B cell (primary cell): Measurements from ENCODE around the gene CYP27C1. TPM values are rescaled to one million over a fixed set of nuclear protein-coding genes. Genes with fewer than 3 reads are reported as not detected.

Experiments used
- ATAC-seq: fragments of 200-7000 bp; cut with Tn5 transposase; one replicate; pipeline ENCODE4 v1.10.0; 2021; ENCODE audit warnings: low read depth, mild to moderate bottlenecking, moderate number of reproducible peaks, moderate library complexity
- CTCF ChIA-PET: fragments of 350-600 bp; sonication (Branson Sonifier 250); formaldehyde crosslinking; loops from one replicate; lab custom pipeline; 2021; ENCODE audit warnings: antibody characterized with exemption, inconsistent platforms; lab: Charles Lee
- POLR2A ChIA-PET: fragments of 350-600 bp; sonication (Branson Sonifier 250); formaldehyde crosslinking; loops from one replicate; lab custom pipeline; 2021; ENCODE audit warnings: antibody characterized with exemption; lab: Charles Lee
- DNase-seq: peaks from one replicate; pipeline ENCODE4 v3.0.0; 2013
- H2AFZ ChIP-seq: 2 replicates; pipeline ENCODE4 v1.6.1; 2012; ENCODE audit warnings: mild to moderate bottlenecking, low read depth, low read length; ENCODE audit not compliant: insufficient read depth, poor library complexity, severe bottlenecking
- H3K27ac ChIP-seq, 2 donors: 1 replicate in 1 of 2; 2 replicates in 1 of 2; pipeline ENCODE4 v1.5.1; 2012 to 2013; ENCODE audit warnings: low read length in 2 of 2, mild to moderate bottlenecking in 2 of 2, moderate library complexity in 1 of 2
- H3K27me3 ChIP-seq, 4 experiments: fragments of 200-600 bp in 1 of 4; sonication (generic) in 1 of 4; replicated peaks in 1 of 4; 1 replicate in 2 of 4; 2 replicates in 2 of 4; pipeline versions ENCODE4 v1.6.1 to v1.7.0; 2013 to 2016; ENCODE audit warnings: low read length in 3 of 4, mild to moderate bottlenecking in 2 of 4, mixed read lengths in 1 of 4, moderate library complexity in 1 of 4; ENCODE audit not compliant: insufficient read depth in 4 of 4, control insufficient read depth in 3 of 4; ENCODE audit errors: control extremely low read depth in 1 of 4
- H3K36me3 ChIP-seq, 2 experiments: replicated peaks in 1 of 2; 1 replicate in 1 of 2; 2 replicates in 1 of 2; pipeline versions ENCODE4 v1.6.1 to v1.7.1; 2013; ENCODE audit warnings: low read length in 1 of 2; ENCODE audit not compliant: insufficient read depth in 2 of 2, control insufficient read depth in 1 of 2; ENCODE audit errors: control extremely low read depth in 1 of 2, extremely low read depth in 1 of 2
- H3K4me1 ChIP-seq, 2 donors: fragments of 200-600 bp in 1 of 2; sonication (generic) in 1 of 2; 1 replicate in 1 of 2; 2 replicates in 1 of 2; pipeline versions ENCODE4 v1.5.1 to v1.6.1; 2013 to 2017; ENCODE audit warnings: low read length in 2 of 2; ENCODE audit not compliant: control insufficient read depth in 2 of 2, insufficient read depth in 2 of 2
- H3K4me2 ChIP-seq: replicated peaks from 2 replicates; pipeline ENCODE3; 2012; ENCODE audit warnings: mild to moderate bottlenecking, low read depth, low read length; ENCODE audit not compliant: poor library complexity, severe bottlenecking
- H3K4me3 ChIP-seq, 5 experiments: fragments of 200-600 bp in 1 of 5; sonication (generic) in 1 of 5; 1 replicate in 3 of 5; 2 replicates in 2 of 5; pipeline versions ENCODE4 v1.5.1 to v1.7.0; 2011 to 2016; ENCODE audit warnings: low read length in 4 of 5, mild to moderate bottlenecking in 4 of 5, low read depth in 2 of 5, control low read depth in 1 of 5, moderate library complexity in 1 of 5; ENCODE audit not compliant: insufficient read depth in 1 of 5; ENCODE audit errors: control extremely low read depth in 1 of 5, extremely low read depth in 1 of 5
- H3K79me2 ChIP-seq: fragments of 200-600 bp; sonication (generic); one replicate; pipeline ENCODE4 v1.6.0; 2016; ENCODE audit warnings: low read length; ENCODE audit not compliant: control insufficient read depth, insufficient read depth
- H3K9ac ChIP-seq: fragments of 200-600 bp; sonication (generic); 2 replicates; pipeline ENCODE4 v1.6.1; 2017; ENCODE audit warnings: mild to moderate bottlenecking, low read length, moderate library complexity
- H3K9me3 ChIP-seq, 3 donors: one replicate each; pipeline versions ENCODE4 v1.6.1 to v1.7.1; 2013; ENCODE audit warnings: low read length in 2 of 3; ENCODE audit not compliant: control insufficient read depth in 2 of 3, insufficient read depth in 1 of 3; ENCODE audit errors: control extremely low read depth in 1 of 3
- H4K20me1 ChIP-seq: 2 replicates; pipeline ENCODE4 v1.6.0; 2012; ENCODE audit warnings: mild to moderate bottlenecking, low read length; ENCODE audit not compliant: insufficient read depth, control insufficient read depth, poor library complexity, severe bottlenecking
- H3K27ac Mint-ChIP-seq: one replicate; pipeline ENCODE4 v1.8.0; 2021; ENCODE audit warnings: mixed read lengths
- H3K27me3 Mint-ChIP-seq: one replicate; pipeline ENCODE4 v1.8.0; 2021; ENCODE audit warnings: mixed read lengths
- H3K4me1 Mint-ChIP-seq: one replicate; pipeline ENCODE4 v1.8.0; 2021; ENCODE audit warnings: mixed read lengths
- H3K4me3 Mint-ChIP-seq: one replicate; pipeline ENCODE4 v1.8.0; 2021; ENCODE audit warnings: mixed read lengths
- H3K9me3 Mint-ChIP-seq: one replicate; pipeline ENCODE4 v1.8.0; 2022; ENCODE audit warnings: mixed read lengths; ENCODE audit not compliant: insufficient read depth
- EZH2 ChIP-seq: IDR thresholded peaks from 2 replicates; pipeline ENCODE4 v1.6.1; 2012; ENCODE audit warnings: borderline replicate concordance, low read depth, mild to moderate bottlenecking, moderate library complexity, low read length; ENCODE audit not compliant: insufficient read depth, poor library complexity, severe bottlenecking
- WGBS: methylation state at CpG from one replicate; pipeline ENCODE4 v1.1.5; 2013; ENCODE audit warnings: missing lambda C conversion rate; ENCODE audit not compliant: insufficient coverage; 5-methylcytosine and 5-hydroxymethylcytosine counted together
- intact Hi-C: fragments of 100-400 bp; cut with micrococcal nuclease; formaldehyde crosslinking; loops from one replicate; pipeline ENCODE4 v1.10.0; 2022
- polyA plus RNA-seq: library from polyadenylated mRNA; depleted of rRNA; stranded (reverse); fragments of >200 nt; gene quantifications from 2 replicates; pipeline ENCODE4 v1.2.3, GENCODE V29; 2012
- total RNA-seq, 2 donors: library from RNA; stranded (reverse); fragments of 120-200 nt in 1 of 2; gene quantifications; 1 replicate in 1 of 2; 2 replicates in 1 of 2; pipeline versions ENCODE4 v1.2.3 to v1.2.4, GENCODE V29; 2013 to 2022
- TF ChIP-seq, protein P1 (sequence below): fragments of 200-600 bp; IDR thresholded peaks from one replicate; pipeline ENCODE4 v1.8.0; 2022; ENCODE audit warnings: antibody characterized with exemption, mild to moderate bottlenecking

CYP27C1 gene
- total and polyA plus RNA-seq, 2 donors (not counting 1 experiment from before 2014, with no cell fraction given) = not detected

DNA sequence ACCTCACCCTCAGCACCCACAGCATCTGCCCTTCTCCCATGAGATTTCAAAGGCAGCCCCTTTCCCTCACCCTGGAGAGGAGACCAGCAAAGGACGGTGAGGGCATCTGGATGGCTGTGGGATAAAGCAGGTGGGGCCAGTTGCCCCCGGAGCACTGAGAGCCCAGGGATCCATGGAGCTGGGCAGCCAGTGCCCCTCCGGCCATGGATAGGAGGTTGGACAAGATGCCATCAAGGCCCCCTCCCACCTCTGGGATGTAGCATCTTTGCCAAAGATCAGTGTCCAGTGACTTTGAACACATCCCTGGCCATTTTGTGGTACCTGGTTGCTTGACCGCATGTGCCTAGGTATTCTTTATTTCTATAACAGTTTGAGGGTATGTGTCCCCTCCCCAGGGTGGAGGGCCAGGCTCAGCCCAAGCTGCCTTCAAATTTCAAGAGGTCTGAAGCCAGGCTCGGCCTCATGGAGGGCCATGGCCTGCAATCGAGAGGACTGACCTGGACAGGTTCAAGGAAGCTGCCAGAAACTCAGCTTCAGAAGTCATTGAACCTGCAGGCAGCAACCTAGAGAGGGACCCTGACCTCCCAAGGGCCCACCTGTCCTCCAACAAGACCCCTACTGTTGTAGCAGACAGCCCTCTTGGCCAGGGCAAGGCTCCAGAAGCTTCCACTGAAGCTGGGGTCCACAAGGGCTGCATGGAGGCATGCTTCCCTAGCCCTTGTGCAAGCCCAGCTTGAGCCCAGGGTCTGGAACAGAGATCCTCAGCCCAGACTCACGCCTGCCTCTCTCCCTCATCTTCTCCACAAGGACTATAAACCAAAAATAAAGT is 57.6 kb downstream of the CYP27C1 start:
- H3K9me3 ChIP-seq = peaks cover 0 to 4% (median 0%) of the 10 kb centered on the region in 3 donors
- no peak overlapping the region for H2AFZ ChIP-seq
- no peaks in the 10 kb centered on the region for H3K79me2 ChIP-seq
- CTCF ChIA-PET = interaction anchor here (1.8 to 2.0 kb wide), 2 partner anchors 10 to 11 kb away, joined by 5 to 8 read pairs; no protein-coding TSS in a partner anchor
- H3K27ac ChIP-seq = no peak overlapping the region
- H3K4me2 ChIP-seq = no peak overlapping the region
- DNase-seq (no peak), ATAC-seq (no peak)
- H4K20me1 ChIP-seq = no peaks in the 10 kb centered on the region
- peaks cover 0 to 7% (median 0%) of the 10 kb centered on the region in 4 experiments for H3K27me3 ChIP-seq
- POLR2A ChIA-PET = no interaction called here
- intact Hi-C loops = no loop called here
- H3K27ac Mint-ChIP-seq = no peak overlapping the region
- H3K4me3 ChIP-seq = no peak overlapping the region
- no peak for TF ChIP-seq EZH2
- TF ChIP-seq, protein P1, sequence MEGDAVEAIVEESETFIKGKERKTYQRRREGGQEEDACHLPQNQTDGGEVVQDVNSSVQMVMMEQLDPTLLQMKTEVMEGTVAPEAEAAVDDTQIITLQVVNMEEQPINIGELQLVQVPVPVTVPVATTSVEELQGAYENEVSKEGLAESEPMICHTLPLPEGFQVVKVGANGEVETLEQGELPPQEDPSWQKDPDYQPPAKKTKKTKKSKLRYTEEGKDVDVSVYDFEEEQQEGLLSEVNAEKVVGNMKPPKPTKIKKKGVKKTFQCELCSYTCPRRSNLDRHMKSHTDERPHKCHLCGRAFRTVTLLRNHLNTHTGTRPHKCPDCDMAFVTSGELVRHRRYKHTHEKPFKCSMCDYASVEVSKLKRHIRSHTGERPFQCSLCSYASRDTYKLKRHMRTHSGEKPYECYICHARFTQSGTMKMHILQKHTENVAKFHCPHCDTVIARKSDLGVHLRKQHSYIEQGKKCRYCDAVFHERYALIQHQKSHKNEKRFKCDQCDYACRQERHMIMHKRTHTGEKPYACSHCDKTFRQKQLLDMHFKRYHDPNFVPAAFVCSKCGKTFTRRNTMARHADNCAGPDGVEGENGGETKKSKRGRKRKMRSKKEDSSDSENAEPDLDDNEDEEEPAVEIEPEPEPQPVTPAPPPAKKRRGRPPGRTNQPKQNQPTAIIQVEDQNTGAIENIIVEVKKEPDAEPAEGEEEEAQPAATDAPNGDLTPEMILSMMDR = no peak
- 86% methylated on average over 5 of the region's 7 CpGs for WGBS
- peaks cover 3% of the 10 kb centered on the region for H3K27me3 Mint-ChIP-seq
- H3K9me3 Mint-ChIP-seq = no peaks in the 10 kb centered on the region
- peaks cover 25% of the 10 kb centered on the region for H3K4me1 Mint-ChIP-seq
- no peak overlapping the region for H3K9ac ChIP-seq
- H3K4me1 ChIP-seq = peaks cover 20 to 37% of the 10 kb centered on the region in 2 donors
- no peaks in the 10 kb centered on the region for H3K36me3 ChIP-seq
- H3K4me3 Mint-ChIP-seq = no peak overlapping the region
